ENCODE results near the gene PHACTR3. TPM values are rescaled to one million over a fixed set of nuclear protein-coding genes. Genes with fewer than 3 reads are reported as not detected.

PHACTR3 gene
- total RNA-seq, 1 experiment from 2014 or later, result not detected

DNA sequence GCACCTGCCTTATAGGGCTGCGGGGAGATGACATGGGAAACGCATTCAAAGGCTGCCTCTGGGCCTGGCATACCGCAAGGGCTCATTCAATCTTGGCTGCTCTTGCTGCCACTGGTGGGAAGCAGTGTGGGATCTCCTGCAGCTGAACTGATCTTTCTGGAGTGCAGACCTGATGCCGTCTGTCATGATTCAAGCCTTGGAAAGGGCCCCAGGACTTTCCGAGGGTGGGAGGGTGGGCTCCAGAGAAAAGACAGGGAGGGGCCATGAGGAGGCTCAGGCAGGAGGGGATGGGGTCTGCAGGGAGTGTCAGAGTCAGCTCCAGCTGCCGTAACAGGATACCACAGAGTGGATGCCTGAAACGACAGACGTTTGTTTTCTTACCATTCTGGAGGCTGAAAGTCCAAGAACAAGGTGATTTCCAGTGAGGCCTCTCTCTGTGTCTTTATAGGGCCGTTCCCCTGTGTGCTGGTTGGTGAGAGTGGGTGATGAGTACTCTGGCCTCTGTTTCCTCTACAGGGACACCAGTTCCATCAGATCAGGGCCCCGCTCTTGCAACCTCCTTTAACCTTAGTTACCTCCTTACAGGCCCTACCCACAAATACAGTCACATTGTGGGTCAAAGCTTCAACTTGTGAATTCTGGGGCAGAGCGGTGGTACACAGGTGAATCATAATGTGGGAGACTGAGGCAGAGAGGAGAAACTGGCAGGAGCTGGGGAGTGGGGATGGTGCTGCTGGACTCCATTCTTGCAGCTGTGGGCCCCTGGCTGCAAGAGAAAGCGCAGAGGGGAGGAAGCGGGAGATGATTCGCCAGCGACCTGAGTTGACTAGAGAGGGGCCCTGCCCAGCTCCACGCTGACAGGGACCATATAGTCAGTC, 180.7 kb downstream of the PHACTR3 start:
- H2AFZ ChIP-seq (ENCODE audit: low read length), result no peak overlapping the region
- H3K79me1 ChIP-seq (ENCODE audit: insufficient read depth, low read depth, low read length, poor library complexity, severe bottlenecking), result no peaks in the 10 kb centered on the region
- H4K20me1 ChIP-seq (ENCODE audit: control insufficient read depth, insufficient read depth, insufficient read length), result no peaks in the 10 kb centered on the region
- H2BK15ac ChIP-seq (ENCODE audit: low read depth, low read length), result no peak overlapping the region
- TF ChIP-seq CTCF (conservative IDR thresholded peaks at IDR 0.05), result no peak
- no peaks in the 10 kb centered on the region for H3K23me2 ChIP-seq (ENCODE audit: insufficient read length, low read depth, low read length, poor library complexity, severe bottlenecking)
- H4K5ac ChIP-seq (ENCODE audit: insufficient read length, low read depth, low read length), result no peak overlapping the region
- no peak overlapping the region for H3K4me2 ChIP-seq (ENCODE audit: insufficient read depth, insufficient read length, low read length)
- no peak overlapping the region for H4K91ac ChIP-seq (ENCODE audit: insufficient read length, low read depth, low read length)
- no peak overlapping the region for H3K23ac ChIP-seq (ENCODE audit: insufficient read length, low read depth, low read length)
- DNase-seq, result peak; percentile 19
- no peak overlapping the region for H3K27ac ChIP-seq (ENCODE audit: insufficient read length, low read depth, low read length)
- no peak overlapping the region for H2BK12ac ChIP-seq (ENCODE audit: insufficient read length, low read depth, low read length)
- H2AK5ac ChIP-seq (ENCODE audit: insufficient read length, low read length), result no peak overlapping the region
- H3K56ac ChIP-seq (ENCODE audit: insufficient read length, low read depth, low read length), result no peak overlapping the region
- no peak overlapping the region for H3K4ac ChIP-seq (ENCODE audit: low read depth, low read length)
- Mint-ChIP-seq H3K4me1 (peaks cover 0 to 7% of the 10 kb centered on the region in 2 experiments; a peak in 2 of 4 replicates), H3K36me3 (ENCODE audit: insufficient read depth in 1 of 3, low read depth in 3 of 3) (no peaks in the 10 kb centered on the region), H3K4me3 (no peak overlapping the region), H3K27me3 (ENCODE audit: low read depth) (peaks cover 21% of the 10 kb centered on the region), H3K9me3 (peaks cover 0 to 21% of the 10 kb centered on the region in 2 experiments; a peak in 2 of 5 replicates), H3K27ac (no peak overlapping the region)
- H4K8ac ChIP-seq (replicated peaks; ENCODE audit: insufficient read length, low read depth, low read length), result no peak overlapping the region
- no peak overlapping the region for H2BK20ac ChIP-seq (ENCODE audit: low read depth, low read length, poor library complexity, severe bottlenecking)
- no peaks in the 10 kb centered on the region for H3K9me3 ChIP-seq (ENCODE audit: control insufficient read depth, low read depth, low read length)
- H3K4me1 ChIP-seq (ENCODE audit: insufficient read depth, low read length), result no peaks in the 10 kb centered on the region
- no peak overlapping the region for H2BK120ac ChIP-seq (ENCODE audit: low read depth, low read length, poor library complexity, severe bottlenecking)
- WGBS (ENCODE audit: extremely low coverage, insufficient read length, low lambda C conversion rate), result no CpG with 5 or more reads among the region's 16 CpGs
- no peak overlapping the region for H3K14ac ChIP-seq (ENCODE audit: insufficient read depth, low read length)
- no peaks in the 10 kb centered on the region for H3K27me3 ChIP-seq (ENCODE audit: insufficient read depth, low read length)
- no peaks in the 10 kb centered on the region for H3K79me2 ChIP-seq (ENCODE audit: insufficient read depth, low read length)
- no peak overlapping the region for H2BK5ac ChIP-seq (ENCODE audit: insufficient read length, low read length)
- H3K18ac ChIP-seq (ENCODE audit: insufficient read length, low read depth, low read length), result no peak overlapping the region
- H3K9ac ChIP-seq (ENCODE audit: extremely low read depth, insufficient read length, low read length), result no peak overlapping the region
- H3T11ph ChIP-seq (ENCODE audit: low read length), result no peak overlapping the region

Data from H9 (cell line).